ENCODE data around the gene CUBN.

Gene CUBN

DNA sequence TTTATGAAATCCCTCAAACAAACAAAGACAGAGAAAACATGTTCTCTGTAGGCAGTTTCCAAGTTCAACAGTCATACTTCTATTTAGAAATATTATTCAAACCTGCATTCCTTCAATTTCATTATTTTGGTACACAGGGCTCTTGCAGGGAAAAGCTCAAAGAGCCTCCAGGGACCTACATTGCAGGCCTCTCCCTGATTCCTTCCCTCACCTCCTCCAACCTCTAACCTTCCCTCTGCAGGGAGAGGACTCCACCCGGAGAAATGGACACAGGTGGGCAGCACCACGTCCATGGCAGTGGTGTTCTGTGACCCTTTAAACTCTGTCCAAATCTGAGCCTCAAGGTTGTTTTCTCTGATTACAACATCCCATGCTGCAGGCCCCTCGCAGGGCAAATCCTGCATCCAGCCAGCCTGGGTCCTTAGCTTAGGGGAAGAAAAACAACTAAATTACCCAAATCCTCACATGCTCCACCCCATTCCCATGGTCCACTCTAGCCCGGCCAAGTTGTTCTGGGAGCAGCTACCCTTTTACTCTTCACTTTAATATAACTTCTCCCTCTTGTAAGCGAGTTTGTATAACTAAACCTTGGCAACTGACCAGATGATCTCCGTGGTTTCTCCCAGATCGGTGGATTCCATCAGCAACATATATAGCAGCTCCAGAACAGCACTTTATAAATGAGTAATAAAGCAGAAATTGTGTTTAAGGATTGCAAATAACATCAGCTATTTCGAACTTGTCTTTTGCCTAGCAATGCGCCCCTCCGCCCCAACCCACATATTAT, 129.8 kb downstream of the CUBN start:
- H3K27me3 ChIP-seq (ENCODE audit: insufficient read depth, poor library complexity, severe bottlenecking) = no peaks in the 10 kb centered on the region
- TF ChIP-seq REST (IDR thresholded peaks at IDR 0.05; ENCODE audit: insufficient replicate concordance, low read depth) = no peak
- no peak overlapping the region for H3K27ac ChIP-seq (replicated peaks)
- DNase-seq (ENCODE audit: low read depth in 1 of 2, low spot score in 1 of 2) = no peak
- no peak overlapping the region for H3K4me3 ChIP-seq (replicated peaks; ENCODE audit: insufficient read depth, low read length)

DNA sequence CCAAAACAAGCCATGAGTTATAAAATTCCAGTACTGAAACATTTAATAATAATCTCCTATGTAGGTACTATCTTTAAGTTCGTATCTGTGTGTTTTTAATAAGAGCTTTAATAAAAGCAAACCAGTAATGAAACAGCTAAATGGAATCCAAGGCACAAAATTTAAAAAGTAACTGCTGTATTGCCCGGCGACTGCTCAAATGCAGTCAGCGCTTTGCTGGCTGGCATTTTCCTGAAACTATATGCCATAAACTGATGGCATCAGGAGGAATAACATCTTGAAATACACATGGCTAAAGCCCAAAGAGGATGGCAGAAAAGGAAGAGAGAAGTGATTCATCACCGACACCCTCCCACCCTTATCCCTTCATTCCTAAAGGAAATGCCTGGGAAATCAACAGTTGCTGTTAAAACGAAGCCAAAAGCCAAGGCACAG, 133.1 kb downstream of the CUBN start:
- no peak for DNase-seq (ENCODE audit: low read depth in 1 of 2, low spot score in 1 of 2)
- TF ChIP-seq POLR2AphosphoS5 (IDR thresholded peaks at IDR 0.05; ENCODE audit: low read depth) = no peak
- TF ChIP-seq CTCF (IDR thresholded peaks at IDR 0.05; ENCODE audit: insufficient read depth, low read length) = no peak
- no peak for TF ChIP-seq SPI1 (IDR thresholded peaks at IDR 0.05; ENCODE audit: borderline replicate concordance, low read depth)
- TF ChIP-seq REST (IDR thresholded peaks at IDR 0.05; ENCODE audit: insufficient replicate concordance, low read depth) = no peak
- no peak for TF ChIP-seq GABPA (IDR thresholded peaks at IDR 0.05; ENCODE audit: low read depth)
- Histone ChIP-seq H3K27ac (replicated peaks) (no peak overlapping the region), H3K27me3 (ENCODE audit: insufficient read depth, poor library complexity, severe bottlenecking) (no peaks in the 10 kb centered on the region), H3K4me3 (replicated peaks; ENCODE audit: insufficient read depth, low read length) (no peak overlapping the region)

DNA sequence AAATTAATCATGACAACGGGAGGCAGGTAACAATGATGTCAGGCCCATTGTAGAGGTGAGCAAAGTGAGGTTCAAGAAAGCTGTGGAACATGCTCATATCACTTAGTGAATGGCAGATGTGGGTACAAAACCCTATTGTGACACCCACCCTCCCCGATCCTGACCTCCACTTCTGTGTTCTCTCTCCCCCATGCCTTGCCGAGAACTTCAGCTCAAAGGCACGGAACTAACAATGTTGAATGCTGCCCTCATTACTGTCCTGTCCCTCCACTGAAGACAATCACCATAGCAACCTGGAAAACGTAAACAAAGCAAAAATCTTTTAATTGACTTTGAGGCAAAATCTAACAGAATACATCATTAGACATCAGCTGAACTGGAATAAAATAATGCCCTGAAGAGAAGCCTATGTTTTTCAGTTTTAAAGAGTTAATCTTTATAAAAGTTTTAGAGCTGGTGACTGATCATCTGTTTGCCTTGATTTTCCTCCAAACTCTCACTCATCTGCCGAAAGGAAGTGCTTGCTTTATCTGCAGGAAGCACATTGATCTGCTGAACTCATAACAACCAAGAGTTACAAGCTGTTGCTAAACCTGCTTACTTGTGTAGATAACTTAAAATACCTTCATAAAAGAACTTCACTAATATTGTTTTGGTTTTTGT, 133.6 kb downstream of the CUBN start:
- H3K4me3 ChIP-seq (replicated peaks; ENCODE audit: insufficient read depth, low read length) = no peak overlapping the region
- no peaks in the 10 kb centered on the region for H3K27me3 ChIP-seq (ENCODE audit: insufficient read depth, poor library complexity, severe bottlenecking)
- H3K27ac ChIP-seq (replicated peaks) = no peak overlapping the region
- no peak for TF ChIP-seq REST (IDR thresholded peaks at IDR 0.05; ENCODE audit: insufficient replicate concordance, low read depth)
- no peak for TF ChIP-seq POLR2AphosphoS5 (IDR thresholded peaks at IDR 0.05; ENCODE audit: low read depth)
- TF ChIP-seq CTCF (IDR thresholded peaks at IDR 0.05; ENCODE audit: insufficient read depth, low read length) = no peak
- no peak for TF ChIP-seq GABPA (IDR thresholded peaks at IDR 0.05; ENCODE audit: low read depth)
- TF ChIP-seq SPI1 (IDR thresholded peaks at IDR 0.05; ENCODE audit: borderline replicate concordance, low read depth) = no peak
- DNase-seq (ENCODE audit: low read depth in 1 of 2, low spot score in 1 of 2) = no peak
